Ectodermal cell (in vitro differentiated cells): Measurements from ENCODE around the gene IL32.

ENCODE experiments used
- H3K27ac ChIP-seq: 2 replicates; pipeline ENCODE4 v1.7.0; 2013; ENCODE audit warnings: mild to moderate bottlenecking, low read depth, low read length; ENCODE audit not compliant: insufficient read depth, poor library complexity, severe bottlenecking
- H3K27me3 ChIP-seq: 2 replicates; pipeline ENCODE4 v1.7.0; 2013; ENCODE audit warnings: mild to moderate bottlenecking, low read length; ENCODE audit not compliant: insufficient read depth, control insufficient read depth, poor library complexity, severe bottlenecking
- H3K36me3 ChIP-seq: one replicate; pipeline ENCODE4 v1.7.0; 2013; ENCODE audit warnings: low read length; ENCODE audit not compliant: control insufficient read depth, insufficient read depth
- H3K4me1 ChIP-seq: one replicate; pipeline ENCODE4 v1.7.0; 2013; ENCODE audit warnings: low read length; ENCODE audit not compliant: control insufficient read depth, insufficient read depth
- H3K4me3 ChIP-seq: 2 replicates; pipeline ENCODE4 v1.7.0; 2013; ENCODE audit warnings: low read depth, low read length, control low read depth; ENCODE audit not compliant: insufficient read depth
- H3K9me3 ChIP-seq: 2 replicates; pipeline ENCODE4 v1.7.0; 2013; ENCODE audit warnings: mild to moderate bottlenecking, low read length, moderate library complexity; ENCODE audit not compliant: control insufficient read depth
- WGBS, 2 experiments: methylation state at CpG; one replicate each; pipeline ENCODE4 v1.1.7; 2013; ENCODE audit warnings: missing lambda C conversion rate in 2 of 2; 5-methylcytosine and 5-hydroxymethylcytosine counted together

The IL32 gene

GRCh38 chr16:3042376-3042775 lies 23.1 kb upstream of the IL32 start:
- no peaks in the 10 kb centered on the region for H3K4me1 ChIP-seq
- 80 to 94% methylated on average over 3 of the region's 3 CpGs for WGBS, 2 experiments
- no peaks in the 10 kb centered on the region for H3K36me3 ChIP-seq
- no peak overlapping the region for H3K27ac ChIP-seq
- H3K4me3 ChIP-seq, result no peak overlapping the region
- H3K9me3 ChIP-seq, result no peaks in the 10 kb centered on the region
- peaks cover 69% of the 10 kb centered on the region for H3K27me3 ChIP-seq

GRCh38 chr16:3044708-3045107 lies 20.7 kb upstream of the IL32 start:
- no peak overlapping the region for H3K4me3 ChIP-seq
- H3K27me3 ChIP-seq, result peaks cover 64% of the 10 kb centered on the region
- H3K36me3 ChIP-seq, result no peaks in the 10 kb centered on the region
- no peaks in the 10 kb centered on the region for H3K9me3 ChIP-seq
- no peak overlapping the region for H3K27ac ChIP-seq
- no peaks in the 10 kb centered on the region for H3K4me1 ChIP-seq
- WGBS, 2 experiments, result 90 to 93% methylated on average over 5 to 6 of the region's 6 CpGs

GRCh38 chr16:3045758-3046640 lies 19.4 kb upstream of the IL32 start, which contains the start of gene MMP25:
TSS of gene MMP25 (plus strand) at chr16:3046561. CDS start at chr16:3046918, 357 bp downstream.
- Histone ChIP-seq H3K27ac (no peak within 1 kb of the TSS), H3K4me3 (peak within 1 kb of the TSS; percentile 56), H3K27me3 (peaks cover 63% of the 10 kb centered on the region), H3K9me3 (no peaks in the 10 kb centered on the region), H3K4me1 (no peaks in the 10 kb centered on the region), H3K36me3 (no peaks in the 10 kb centered on the region)
- WGBS, 2 experiments, result 0% methylated on average over 86 of the region's 86 CpGs

GRCh38 chr16:3046641-3047386 lies 18.6 kb upstream of the IL32 start:
- 1 to 2% methylated on average over 54 of the region's 54 CpGs for WGBS, 2 experiments

GRCh38 chr16:3047387-3047720 lies 18.1 kb upstream of the IL32 start:
- WGBS, 2 experiments, result 31 to 33% methylated on average over 13 of the region's 13 CpGs
- Histone ChIP-seq H3K4me1 (no peaks in the 10 kb centered on the region), H3K27me3 (peaks cover 63% of the 10 kb centered on the region), H3K36me3 (no peaks in the 10 kb centered on the region), H3K27ac (no peak overlapping the region), H3K9me3 (no peaks in the 10 kb centered on the region), H3K4me3 (no peak overlapping the region)

More at GRCh38 chr16:3046641-3047386, 18.6 kb upstream of the IL32 start:
- no peaks in the 10 kb centered on the region for H3K36me3 ChIP-seq
- no peaks in the 10 kb centered on the region for H3K9me3 ChIP-seq
- peak overlapping the region; percentile 56 for H3K4me3 ChIP-seq
- no peaks in the 10 kb centered on the region for H3K4me1 ChIP-seq
- H3K27me3 ChIP-seq, result peaks cover 63% of the 10 kb centered on the region
- no peak overlapping the region for H3K27ac ChIP-seq

- Histone ChIP-seq H3K36me3 (no peaks in the 10 kb centered on the region), H3K27me3 (peaks cover 42% of the 10 kb centered on the region), H3K27ac (no peak overlapping the region), H3K4me1 (no peaks in the 10 kb centered on the region), H3K9me3 (no peaks in the 10 kb centered on the region), H3K4me3 (no peak overlapping the region)
- WGBS, 2 experiments, result 91% methylated on average over 26 of the region's 26 CpGs
Observed at GRCh38 chr16:3049921-3050481, 15.4 kb upstream of the IL32 start.

GRCh38 chr16:3050487-3050886 lies 15.0 kb upstream of the IL32 start:
- Histone ChIP-seq H3K27me3 (peaks cover 37% of the 10 kb centered on the region), H3K4me3 (no peak overlapping the region), H3K27ac (no peak overlapping the region), H3K9me3 (no peaks in the 10 kb centered on the region), H3K36me3 (no peaks in the 10 kb centered on the region), H3K4me1 (no peaks in the 10 kb centered on the region)
- WGBS, 2 experiments, result 93 to 95% methylated on average over 5 of the region's 5 CpGs

- Histone ChIP-seq H3K27me3 (peaks cover 32% of the 10 kb centered on the region), H3K4me3 (no peak overlapping the region), H3K9me3 (no peaks in the 10 kb centered on the region), H3K36me3 (no peaks in the 10 kb centered on the region), H3K4me1 (no peaks in the 10 kb centered on the region), H3K27ac (no peak overlapping the region)
- WGBS, 2 experiments, result 86 to 89% methylated on average over 4 of the region's 4 CpGs
Observed at GRCh38 chr16:3051009-3051408, 14.4 kb upstream of the IL32 start.

GRCh38 chr16:3051494-3051893 lies 13.9 kb upstream of the IL32 start:
- 83 to 90% methylated on average over 9 of the region's 9 CpGs for WGBS, 2 experiments

More at GRCh38 chr16:3051494-3051893, 13.9 kb upstream of the IL32 start:
- H3K4me3 ChIP-seq, result no peak overlapping the region
- H3K9me3 ChIP-seq, result no peaks in the 10 kb centered on the region
- peaks cover 27% of the 10 kb centered on the region for H3K27me3 ChIP-seq
- H3K36me3 ChIP-seq, result no peaks in the 10 kb centered on the region
- no peak overlapping the region for H3K27ac ChIP-seq
- H3K4me1 ChIP-seq, result no peaks in the 10 kb centered on the region
